Measurements from ENCODE around the gene KCNN3. TPM values are rescaled to one million over a fixed set of nuclear protein-coding genes. Genes with fewer than 3 reads are reported as not detected.

KCNN3 gene
- total and polyA plus RNA-seq, 2 donors (not counting 1 experiment from before 2014, with no cell fraction given) = 0.17 to 0.82 TPM

DNA sequence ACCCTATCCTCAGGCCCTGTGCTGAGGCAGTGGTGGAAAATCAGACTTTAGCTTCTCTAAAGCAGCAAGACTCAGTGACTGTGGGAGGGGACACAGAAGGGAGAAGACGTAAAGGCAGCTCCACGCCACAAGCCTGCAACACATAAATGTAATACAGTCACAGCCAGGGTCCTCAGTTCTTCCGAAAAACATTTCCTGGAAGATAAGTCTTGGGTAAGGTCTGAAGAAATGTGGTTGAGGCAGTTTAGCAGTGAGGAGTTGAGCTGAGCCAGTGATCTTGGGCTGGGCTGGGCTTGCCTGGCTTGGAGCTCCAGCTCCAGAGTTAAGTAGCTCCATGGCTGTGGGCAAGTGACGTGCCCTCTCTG, 134.3 kb downstream of the KCNN3 start:
- CTCF ChIA-PET = interaction anchor here (1.5 kb wide), 1 partner anchor 143 kb away, joined by 4 read pairs; no protein-coding TSS in a partner anchor
- DNase-seq = no peak

DNA sequence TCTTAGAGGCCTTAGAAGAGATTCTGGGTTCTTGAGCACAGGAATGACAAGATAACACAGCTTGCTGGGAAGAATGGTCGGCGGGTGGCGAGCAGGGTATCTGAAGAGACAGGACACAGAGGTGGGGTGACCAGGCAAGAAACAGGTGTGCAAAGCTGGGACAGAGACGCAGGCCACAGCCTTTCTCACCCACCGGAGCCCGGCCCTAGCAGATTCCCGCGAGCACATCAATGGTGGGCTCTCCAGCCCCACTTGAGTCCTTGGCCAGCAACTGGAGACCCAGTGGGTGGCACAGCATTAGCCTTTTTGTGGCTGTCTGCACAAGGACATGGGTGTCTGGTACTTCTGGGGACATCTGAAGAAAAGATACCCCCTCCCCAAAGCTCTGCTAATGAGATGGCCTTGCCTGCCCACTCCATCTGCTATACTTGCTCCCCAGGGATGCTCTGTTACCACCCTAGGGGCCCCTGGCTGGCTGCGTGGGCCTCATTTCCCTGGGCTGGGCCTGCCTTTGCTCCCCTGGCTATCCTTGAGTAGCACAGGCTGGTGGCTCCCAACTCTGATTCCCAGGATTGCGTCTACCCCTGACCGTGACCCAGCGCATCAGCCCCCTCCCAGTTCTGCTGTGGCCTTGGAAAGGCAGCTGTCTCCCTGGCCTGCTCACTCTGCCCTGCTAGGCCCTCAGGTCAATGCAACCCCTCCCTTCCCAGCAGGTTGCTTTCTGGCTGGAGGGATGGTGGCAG, 134.8 kb downstream of the KCNN3 start:
- Histone ChIP-seq H3K9ac (ENCODE audit: low read length) (no peak overlapping the region), H3K4me3 (ENCODE audit: control extremely low read depth in 1 of 5, extremely low read depth in 1 of 5, insufficient read depth in 1 of 5, low read depth in 2 of 5, low read length in 4 of 5) (no peak overlapping the region), H3K9me3 (ENCODE audit: control extremely low read depth in 1 of 3, control insufficient read depth in 2 of 3, insufficient read depth in 1 of 3, low read length in 2 of 3) (no peaks in the 10 kb centered on the region), H3K36me3 (replicated peaks in 1 of 2; ENCODE audit: control extremely low read depth in 1 of 2, control insufficient read depth in 1 of 2, extremely low read depth in 1 of 2, insufficient read depth in 2 of 2, low read length in 1 of 2) (no peaks in the 10 kb centered on the region), H3K27me3 (replicated peaks in 1 of 4; ENCODE audit: control extremely low read depth in 1 of 4, control insufficient read depth in 3 of 4, insufficient read depth in 4 of 4, low read length in 3 of 4) (no peaks in the 10 kb centered on the region), H4K20me1 (ENCODE audit: control insufficient read depth, insufficient read depth, low read length, poor library complexity, severe bottlenecking) (no peaks in the 10 kb centered on the region), H2AFZ (ENCODE audit: insufficient read depth, low read depth, low read length, poor library complexity, severe bottlenecking) (no peak overlapping the region), H3K4me2 (replicated peaks; ENCODE audit: low read depth, low read length, poor library complexity, severe bottlenecking) (no peak overlapping the region), H3K27ac (ENCODE audit: low read length in 2 of 2) (no peak overlapping the region), H3K4me1 (ENCODE audit: control insufficient read depth in 2 of 2, insufficient read depth in 2 of 2, low read length in 2 of 2) (no peaks in the 10 kb centered on the region), H3K79me2 (ENCODE audit: control insufficient read depth, insufficient read depth, low read length) (no peaks in the 10 kb centered on the region)
- DNase-seq (no peak), ATAC-seq (ENCODE audit: low read depth) (no peak)
- no peak for TF ChIP-seq EZH2 (IDR thresholded peaks at IDR 0.05; ENCODE audit: borderline replicate concordance, insufficient read depth, low read depth, low read length, poor library complexity, severe bottlenecking)
- TF ChIP-seq, protein P1, sequence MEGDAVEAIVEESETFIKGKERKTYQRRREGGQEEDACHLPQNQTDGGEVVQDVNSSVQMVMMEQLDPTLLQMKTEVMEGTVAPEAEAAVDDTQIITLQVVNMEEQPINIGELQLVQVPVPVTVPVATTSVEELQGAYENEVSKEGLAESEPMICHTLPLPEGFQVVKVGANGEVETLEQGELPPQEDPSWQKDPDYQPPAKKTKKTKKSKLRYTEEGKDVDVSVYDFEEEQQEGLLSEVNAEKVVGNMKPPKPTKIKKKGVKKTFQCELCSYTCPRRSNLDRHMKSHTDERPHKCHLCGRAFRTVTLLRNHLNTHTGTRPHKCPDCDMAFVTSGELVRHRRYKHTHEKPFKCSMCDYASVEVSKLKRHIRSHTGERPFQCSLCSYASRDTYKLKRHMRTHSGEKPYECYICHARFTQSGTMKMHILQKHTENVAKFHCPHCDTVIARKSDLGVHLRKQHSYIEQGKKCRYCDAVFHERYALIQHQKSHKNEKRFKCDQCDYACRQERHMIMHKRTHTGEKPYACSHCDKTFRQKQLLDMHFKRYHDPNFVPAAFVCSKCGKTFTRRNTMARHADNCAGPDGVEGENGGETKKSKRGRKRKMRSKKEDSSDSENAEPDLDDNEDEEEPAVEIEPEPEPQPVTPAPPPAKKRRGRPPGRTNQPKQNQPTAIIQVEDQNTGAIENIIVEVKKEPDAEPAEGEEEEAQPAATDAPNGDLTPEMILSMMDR (IDR thresholded peaks at IDR 0.05) = no peak
- H3K4me1 Mint-ChIP-seq = no peaks in the 10 kb centered on the region
- no peak overlapping the region for H3K4me3 Mint-ChIP-seq
- no peak overlapping the region for H3K27ac Mint-ChIP-seq
- WGBS (ENCODE audit: insufficient coverage) = 95% methylated on average over 12 of the region's 12 CpGs
- no peaks in the 10 kb centered on the region for H3K9me3 Mint-ChIP-seq (ENCODE audit: insufficient read depth)
- CTCF ChIA-PET = interaction anchor here (1.5 kb wide), 1 partner anchor 143 kb away, joined by 4 read pairs; no protein-coding TSS in a partner anchor
- peaks cover 33% of the 10 kb centered on the region for H3K27me3 Mint-ChIP-seq
- POLR2A ChIA-PET = no interaction called here
- intact Hi-C loops (cut with micrococcal nuclease) = no loop called here

More for the DNA sequence above, 134.3 kb downstream of the KCNN3 start:
- H3K4me1 ChIP-seq (ENCODE audit: control insufficient read depth in 2 of 2, insufficient read depth in 2 of 2, low read length in 2 of 2) = no peaks in the 10 kb centered on the region
- Mint-ChIP-seq H3K27ac (no peak overlapping the region), H3K27me3 (peaks cover 33% of the 10 kb centered on the region), H3K9me3 (ENCODE audit: insufficient read depth) (no peaks in the 10 kb centered on the region), H3K4me1 (no peaks in the 10 kb centered on the region), H3K4me3 (no peak overlapping the region)
- no peak overlapping the region for H3K4me2 ChIP-seq (replicated peaks; ENCODE audit: low read depth, low read length, poor library complexity, severe bottlenecking)
- H4K20me1 ChIP-seq (ENCODE audit: control insufficient read depth, insufficient read depth, low read length, poor library complexity, severe bottlenecking) = no peaks in the 10 kb centered on the region
- POLR2A ChIA-PET = no interaction called here
- no peak overlapping the region for H3K4me3 ChIP-seq (ENCODE audit: control extremely low read depth in 1 of 5, extremely low read depth in 1 of 5, insufficient read depth in 1 of 5, low read depth in 2 of 5, low read length in 4 of 5)
- no peaks in the 10 kb centered on the region for H3K79me2 ChIP-seq (ENCODE audit: control insufficient read depth, insufficient read depth, low read length)
- no peak for ATAC-seq (ENCODE audit: low read depth)
- H2AFZ ChIP-seq (ENCODE audit: insufficient read depth, low read depth, low read length, poor library complexity, severe bottlenecking) = no peak overlapping the region
- H3K27me3 ChIP-seq (replicated peaks in 1 of 4; ENCODE audit: control extremely low read depth in 1 of 4, control insufficient read depth in 3 of 4, insufficient read depth in 4 of 4, low read length in 3 of 4) = peaks cover 0 to 3% (median 0%) of the 10 kb centered on the region in 4 experiments
- intact Hi-C loops (cut with micrococcal nuclease) = no loop called here
- H3K9ac ChIP-seq (ENCODE audit: low read length) = no peak overlapping the region
- H3K9me3 ChIP-seq (ENCODE audit: control extremely low read depth in 1 of 3, control insufficient read depth in 2 of 3, insufficient read depth in 1 of 3, low read length in 2 of 3) = no peaks in the 10 kb centered on the region
- no CpG with 5 or more reads among the region's 4 CpGs for WGBS (ENCODE audit: insufficient coverage)
- no peaks in the 10 kb centered on the region for H3K36me3 ChIP-seq (replicated peaks in 1 of 2; ENCODE audit: control extremely low read depth in 1 of 2, control insufficient read depth in 1 of 2, extremely low read depth in 1 of 2, insufficient read depth in 2 of 2, low read length in 1 of 2)
- no peak overlapping the region for H3K27ac ChIP-seq (ENCODE audit: low read length in 2 of 2)
- TF ChIP-seq, protein P1 (IDR thresholded peaks at IDR 0.05) = no peak
- no peak for TF ChIP-seq EZH2 (IDR thresholded peaks at IDR 0.05; ENCODE audit: borderline replicate concordance, insufficient read depth, low read depth, low read length, poor library complexity, severe bottlenecking)

Measured in B cell (primary cell).